HG02798 (cell line): ENCODE data around the gene UGT1A10.
"Not testable (repeated sequence)": the region's sequence is repeated elsewhere in the genome, so short reads cannot be mapped to it uniquely, and the experiment has no call there.

ENCODE experiments used
- ATAC-seq: cut with Tn5 transposase; IDR thresholded peaks from one replicate; pipeline ENCODE4 v1.9.1; 2021; ENCODE audit warnings: mild to moderate bottlenecking; ENCODE audit not compliant: unreplicated experiment, poor library complexity

Gene UGT1A10

GRCh38 chr2:233728723-233729301 is 92.6 kb downstream of the UGT1A10 start, which contains the start of gene UGT1A3:
Gene UGT1A3 (plus strand): TSS chr2:233729042. CDS start chr2:233729127, 85 bp downstream.
- no peak for ATAC-seq

- ATAC-seq, result not testable (repeated sequence)
These were observed 100.8 kb downstream of the UGT1A10 start for GRCh38 chr2:233736868-233737653.

DNA sequence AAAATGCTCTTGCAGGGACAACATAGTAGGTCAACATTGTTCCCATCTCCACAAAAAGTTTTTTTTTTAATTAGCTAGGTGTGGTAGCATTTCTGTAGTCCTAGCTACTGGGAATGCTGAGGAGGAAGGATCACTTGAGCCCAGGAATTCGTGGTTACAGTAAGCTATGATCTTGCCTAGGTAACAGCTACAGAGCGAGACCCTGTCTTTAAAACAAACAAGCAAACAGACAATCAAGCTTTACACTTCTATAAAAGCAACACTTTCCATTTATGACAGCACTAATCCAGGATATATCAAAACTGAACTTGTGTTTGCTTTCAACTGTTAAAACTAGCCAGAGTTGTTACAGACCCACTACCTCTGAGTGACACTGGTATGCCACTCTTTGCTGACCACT is 104.6 kb downstream of the UGT1A10 start:
- ATAC-seq, result no peak

DNA sequence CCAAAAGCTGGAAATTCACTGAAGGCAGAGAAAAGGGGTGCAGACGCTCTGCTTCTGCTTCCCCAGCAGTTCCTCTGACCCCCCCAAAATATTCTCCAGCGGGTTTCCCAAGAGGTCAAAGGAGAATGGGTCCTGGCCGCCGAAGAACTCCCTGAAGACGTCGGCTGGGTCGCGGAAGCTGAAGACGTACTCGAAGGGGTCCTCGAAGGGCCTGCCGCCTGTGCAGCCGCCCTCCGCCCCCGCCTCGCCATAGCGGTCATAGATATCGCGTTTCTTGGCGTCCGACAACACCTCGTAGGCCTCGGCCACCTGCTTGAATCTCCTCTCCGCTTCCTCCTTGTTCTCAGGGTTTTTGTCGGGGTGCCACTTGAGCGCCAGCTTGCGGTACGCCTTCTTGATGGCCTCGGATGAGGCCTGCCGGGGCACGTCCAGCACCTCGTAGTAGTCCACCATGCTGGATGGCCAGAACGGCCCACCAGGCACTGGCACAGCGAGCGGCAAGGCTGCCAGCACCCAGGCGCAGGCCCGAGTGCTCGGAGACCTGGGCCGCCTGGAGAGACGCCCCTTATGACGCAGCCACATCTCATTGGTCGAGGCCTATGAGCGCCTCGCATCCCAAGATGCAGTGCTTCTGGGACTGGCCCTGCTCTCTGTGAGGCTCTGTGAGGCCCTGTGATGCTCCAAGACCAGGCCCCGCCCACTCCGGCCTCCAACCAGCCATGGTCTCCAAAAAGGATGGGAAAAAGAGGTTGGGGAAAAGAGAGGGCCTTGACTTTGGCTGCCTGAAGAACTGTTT is 107.4 kb downstream of the UGT1A10 start:
- ATAC-seq, result no peak

DNA sequence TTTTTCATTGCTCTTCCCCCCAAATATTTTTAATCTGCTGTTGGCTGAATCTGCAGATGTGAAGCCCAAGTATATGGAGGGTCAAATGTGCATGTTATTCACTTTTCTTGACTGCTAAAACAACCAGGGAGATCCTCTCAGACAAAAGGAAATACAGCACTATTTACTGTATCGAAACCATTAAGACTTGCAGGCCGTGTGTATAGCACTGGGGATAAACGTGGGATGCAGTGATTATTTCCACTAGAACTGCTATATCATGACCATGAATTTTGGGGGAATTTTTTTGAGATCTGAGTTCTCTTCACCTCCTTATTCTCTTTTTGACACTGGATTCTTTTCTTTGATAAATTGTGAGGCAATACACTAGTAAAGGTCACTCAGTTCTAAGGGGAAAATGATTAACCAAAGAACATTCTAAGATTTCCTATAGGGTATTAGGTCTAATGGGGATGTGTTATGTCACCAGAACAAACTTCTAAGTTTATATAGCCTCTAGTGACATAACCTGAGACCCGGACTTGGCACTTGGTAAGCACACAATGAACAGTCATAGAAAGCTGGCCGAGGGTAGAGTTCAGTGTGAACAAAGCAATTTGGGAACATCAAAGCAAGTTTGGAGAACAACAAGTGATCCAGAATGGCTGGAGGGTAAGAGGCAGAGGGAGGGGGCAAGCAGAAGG is 109.0 kb downstream of the UGT1A10 start:
- ATAC-seq, result no peak

- not testable (repeated sequence) for ATAC-seq
These were observed 109.6 kb downstream of the UGT1A10 start for GRCh38 chr2:233745838-233746237.

DNA sequence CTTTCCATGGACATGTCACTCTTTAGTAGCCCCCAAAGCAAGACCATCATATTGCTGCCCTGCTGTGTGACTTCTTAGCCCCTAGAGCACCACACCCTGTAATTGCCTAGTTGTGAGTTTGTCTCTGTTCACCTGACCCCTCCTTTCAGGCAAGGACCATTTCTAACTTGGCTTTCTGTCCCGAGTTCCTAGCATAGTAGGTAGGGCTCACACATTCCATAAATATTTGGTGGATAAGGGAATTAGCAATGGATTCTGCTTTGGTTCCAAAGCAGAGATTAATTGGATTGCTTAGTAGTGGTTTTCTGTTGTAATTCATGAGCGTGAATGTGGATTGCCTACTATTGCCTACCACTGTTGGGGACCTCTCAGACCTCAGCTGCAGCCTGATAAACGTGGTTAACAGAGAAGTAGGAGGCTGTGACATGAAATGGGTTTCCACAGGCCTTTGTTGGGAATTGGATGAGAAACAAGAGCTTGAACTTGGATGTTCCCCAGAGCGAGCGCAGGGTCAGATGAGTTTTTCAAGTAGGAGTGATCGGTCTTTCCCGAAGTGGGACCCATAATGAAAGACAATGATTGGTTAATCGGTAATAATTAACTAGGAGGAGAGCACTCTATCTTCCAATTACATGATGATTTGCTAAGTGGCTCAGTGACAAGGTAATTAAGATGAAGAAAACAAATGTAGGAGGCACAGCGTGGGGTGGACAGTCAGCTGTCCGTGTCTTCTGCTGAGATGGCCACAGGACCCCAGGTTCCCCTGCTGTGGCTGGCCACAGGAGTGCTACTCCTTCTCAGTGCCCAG is 110.4 kb downstream of the UGT1A10 start:
- no peak for ATAC-seq

- ATAC-seq, result no peak
These were observed 111.0 kb downstream of the UGT1A10 start for GRCh38 chr2:233747283-233747544.

GRCh38 chr2:233750689-233751088 is 114.4 kb downstream of the UGT1A10 start:
- not testable (repeated sequence) for ATAC-seq

DNA sequence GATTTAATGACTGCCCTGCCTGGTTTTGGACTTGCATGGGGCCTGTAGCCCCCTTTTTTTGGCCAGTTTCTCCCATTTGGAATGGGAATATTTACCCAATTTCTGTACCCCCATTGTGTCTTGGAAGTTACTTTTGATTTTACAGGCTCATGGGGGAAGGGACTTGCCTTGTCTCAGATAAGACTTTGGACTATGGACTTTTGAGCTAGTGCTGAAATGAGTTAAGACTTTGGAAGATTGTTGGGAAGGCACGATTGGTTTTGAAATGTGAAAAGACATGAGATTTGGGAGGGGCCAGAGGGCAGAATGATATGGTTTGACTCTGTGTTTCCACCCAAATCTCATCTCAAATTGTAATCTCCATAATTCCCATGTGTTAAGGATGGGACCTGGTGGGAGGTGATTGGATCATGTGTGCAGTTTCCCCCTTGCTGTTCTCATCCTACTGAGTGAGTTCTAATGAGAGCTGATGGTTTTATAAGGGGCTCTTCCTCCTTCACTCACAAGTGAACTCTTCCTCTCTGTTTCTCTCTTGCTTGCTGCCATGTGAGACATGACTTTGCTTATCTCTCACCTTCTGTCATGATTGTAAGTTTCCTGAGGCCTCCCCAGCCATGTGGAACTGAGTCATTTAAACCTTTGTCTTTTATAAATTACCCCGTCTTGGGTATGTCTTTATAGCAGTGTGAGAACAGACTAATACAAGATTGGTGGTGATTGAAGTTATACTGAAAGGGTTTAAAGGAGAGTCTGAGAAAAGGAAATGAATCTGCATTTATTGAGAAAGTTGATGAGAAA is 115.2 kb downstream of the UGT1A10 start:
- not testable (repeated sequence) for ATAC-seq

GRCh38 chr2:233754872-233755611 is 118.8 kb downstream of the UGT1A10 start:
- ATAC-seq, result no peak

GRCh38 chr2:233756429-233757081 is 120.3 kb downstream of the UGT1A10 start:
- ATAC-seq, result no peak

DNA sequence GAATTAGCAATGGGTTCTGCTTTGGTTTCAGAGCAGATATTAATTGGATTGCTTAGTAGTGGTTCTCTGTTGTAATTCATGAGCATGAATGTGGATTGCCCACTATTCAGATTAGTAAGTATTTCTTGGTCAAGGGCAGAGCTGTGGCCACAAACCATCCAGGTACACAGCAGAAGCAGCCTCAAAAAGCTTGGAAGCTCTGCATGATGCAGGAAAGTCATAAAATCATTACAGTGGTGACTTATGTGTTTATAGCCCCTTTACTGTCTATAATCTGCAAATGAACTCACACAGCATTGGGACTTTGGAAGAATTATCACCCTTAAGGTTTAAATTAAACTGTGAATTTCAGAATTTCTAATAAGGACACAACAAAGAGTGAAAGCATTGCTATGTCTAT is 121.9 kb downstream of the UGT1A10 start:
- no peak for ATAC-seq

- ATAC-seq, result no peak
These were observed 122.6 kb downstream of the UGT1A10 start for GRCh38 chr2:233758849-233759248.

GRCh38 chr2:233760043-233760442 is 123.8 kb downstream of the UGT1A10 start, which contains the start of gene UGT1A1:
Gene UGT1A1 (plus strand): TSS chr2:233760270. CDS start chr2:233760288, 18 bp downstream.
- no peak for ATAC-seq

DNA sequence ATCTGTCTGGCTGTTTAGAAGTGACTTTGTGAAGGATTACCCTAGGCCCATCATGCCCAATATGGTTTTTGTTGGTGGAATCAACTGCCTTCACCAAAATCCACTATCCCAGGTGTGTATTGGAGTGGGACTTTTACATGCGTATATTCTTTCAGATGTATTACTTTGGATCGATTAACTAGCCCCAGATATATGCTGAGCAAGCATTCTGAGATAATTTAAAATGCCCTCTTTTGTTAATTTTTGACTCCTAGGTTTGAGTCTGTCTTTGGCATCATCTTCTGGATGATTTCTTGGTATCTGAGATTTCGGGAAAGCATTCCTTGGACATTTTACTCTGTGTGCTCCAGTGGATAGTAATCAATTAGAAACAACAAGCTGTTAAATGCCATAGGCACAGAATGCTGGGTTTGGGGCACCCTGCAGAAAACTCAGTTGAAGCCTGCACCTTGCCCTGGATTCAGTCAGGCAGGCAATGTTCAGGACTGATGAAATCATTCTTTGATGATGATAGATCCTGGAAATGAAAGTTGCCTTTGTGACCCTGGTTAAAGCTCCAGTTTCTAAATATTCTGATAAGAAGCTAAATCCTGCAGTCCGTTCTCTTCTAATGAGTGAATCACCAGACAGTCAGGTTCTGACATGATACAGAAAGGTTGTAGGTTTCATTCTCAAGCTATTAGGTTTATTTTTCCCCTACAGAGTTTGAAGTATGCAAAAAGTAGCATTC is 125.0 kb downstream of the UGT1A10 start:
- ATAC-seq, result no peak

DNA sequence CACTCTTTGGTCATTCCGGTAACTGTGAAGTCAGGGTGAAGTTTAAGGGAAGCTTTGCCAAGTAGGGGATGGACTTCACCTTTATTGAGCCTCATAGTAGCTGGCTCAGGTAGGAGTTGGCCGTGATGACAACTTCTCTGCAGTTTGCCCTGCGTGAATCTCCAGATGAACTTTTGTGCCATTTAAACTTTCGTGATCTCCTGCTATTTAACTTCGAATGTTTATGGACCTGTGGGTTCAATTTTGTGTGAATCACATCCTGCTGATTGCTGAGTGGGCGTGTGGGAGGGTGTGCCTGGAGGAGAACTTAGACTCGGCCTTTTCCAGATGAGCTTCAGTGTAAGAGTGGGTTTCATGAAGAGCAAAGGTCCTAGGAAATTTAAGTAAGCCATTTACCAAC is 128.0 kb downstream of the UGT1A10 start:
- no peak for ATAC-seq
